Amniotic epithelial cell (primary cell): ENCODE measurements around the gene BDH2.
A peak's percentile ranks its signal among the peaks of the same experiment; 100 is the strongest.

ENCODE experiments used
- DNase-seq: peaks from one replicate; pipeline ENCODE4 v3.0.0-alpha.2; 2010; ENCODE audit warnings: low read depth

BDH2 gene

GRCh38 chr4:103099691-103100392 lies at the start of gene BDH2:
Gene BDH2 (minus strand): TSS chr4:103099834. CDS start chr4:103096254, 3,580 bp downstream.
- DNase-seq: peak; percentile 98

GRCh38 chr4:103144926-103145325 lies 45.3 kb upstream of the BDH2 start:
- DNase-seq: no peak

GRCh38 chr4:103137446-103137827 lies 37.8 kb upstream of the BDH2 start:
- DNase-seq: no peak

GRCh38 chr4:103136671-103137445 lies 37.2 kb upstream of the BDH2 start:
- no peak for DNase-seq

GRCh38 chr4:103129174-103129573 lies 29.5 kb upstream of the BDH2 start:
- DNase-seq: no peak

- no peak for DNase-seq
Observed at GRCh38 chr4:103126126-103126525, 26.5 kb upstream of the BDH2 start.

- DNase-seq: peak; percentile 49
Observed at GRCh38 chr4:103123114-103123513, 23.5 kb upstream of the BDH2 start.

GRCh38 chr4:103118166-103118565 lies 18.5 kb upstream of the BDH2 start:
- no peak for DNase-seq

- no peak for DNase-seq
Observed at GRCh38 chr4:103111598-103111997, 12.0 kb upstream of the BDH2 start.

GRCh38 chr4:103108542-103108941 lies 8.9 kb upstream of the BDH2 start:
- DNase-seq: no peak

- no peak for DNase-seq
Observed at GRCh38 chr4:103105558-103106356, 6.1 kb upstream of the BDH2 start.

- DNase-seq: no peak
Observed at GRCh38 chr4:103104886-103105285, 5.3 kb upstream of the BDH2 start.

- DNase-seq: no peak
Observed at GRCh38 chr4:103100691-103101090, 1.1 kb upstream of the BDH2 start.

- DNase-seq: peak; percentile 39
Observed at GRCh38 chr4:103098756-103099440, 736 bp downstream of the BDH2 start.

- no peak for DNase-seq
Observed at GRCh38 chr4:103098341-103098740, 1.3 kb downstream of the BDH2 start.

GRCh38 chr4:103097112-103097511 lies 2.5 kb downstream of the BDH2 start:
- DNase-seq: no peak

- no peak for DNase-seq
Observed at GRCh38 chr4:103095080-103095479, 4.6 kb downstream of the BDH2 start.

- DNase-seq: peak; percentile 25
Observed at GRCh38 chr4:103092245-103092644, 7.4 kb downstream of the BDH2 start.

GRCh38 chr4:103091601-103092223 lies 7.9 kb downstream of the BDH2 start:
- DNase-seq: peak; percentile 75

- no peak for DNase-seq
Observed at GRCh38 chr4:103089481-103089880, 10.2 kb downstream of the BDH2 start.

- no peak for DNase-seq
Observed at GRCh38 chr4:103086551-103086950, 13.1 kb downstream of the BDH2 start.
